ENCODE data around the gene METTL25B.

The METTL25B gene

DNA sequence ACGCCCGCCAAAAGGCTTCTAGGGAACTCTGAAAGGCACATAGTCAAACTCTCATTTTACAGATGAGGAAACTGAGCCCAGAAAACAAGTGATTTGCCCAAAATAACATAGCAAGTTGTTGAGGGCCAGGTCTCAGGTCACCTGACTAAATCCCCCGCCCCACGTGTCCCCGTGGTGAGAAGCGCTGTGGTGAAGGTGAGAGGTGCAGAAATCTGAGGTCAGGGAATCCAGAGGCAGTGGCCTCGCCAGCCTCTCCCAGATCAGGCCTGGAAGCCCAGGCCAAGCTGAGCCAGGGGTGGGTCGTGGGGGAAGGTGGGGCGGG is 18.1 kb downstream of the METTL25B start:
- Histone ChIP-seq H3K4me3 (ENCODE audit: low read length) (no peak overlapping the region), H3K27ac (ENCODE audit: low read length) (peak overlapping the region; percentile 86; the same call in 1 of the 2 replicates), H3K27me3 (ENCODE audit: low read depth, low read length) (no peaks in the 10 kb centered on the region), H3K79me2 (ENCODE audit: low read length) (peaks cover 71% of the 10 kb centered on the region), H2AFZ (ENCODE audit: low read depth, low read length) (no peak overlapping the region), H3K9me3 (ENCODE audit: insufficient read depth, low read length) (no peaks in the 10 kb centered on the region), H3K4me1 (ENCODE audit: low read length) (peaks cover 44% of the 10 kb centered on the region), H3K4me2 (ENCODE audit: low read length) (0 out of 2 replicates have a peak overlapping the region, but pooled peaks have one; percentile 97), H3K36me3 (replicated peaks; ENCODE audit: low read depth, low read length) (peaks cover 50% of the 10 kb centered on the region), H3K9ac (ENCODE audit: low read length) (no peak overlapping the region), H4K20me1 (ENCODE audit: insufficient read depth, low read length) (peaks cover 30% of the 10 kb centered on the region)
- no peak for TF ChIP-seq EZH2phosphoT487 (IDR thresholded peaks at IDR 0.05; ENCODE audit: low read depth)
- TF ChIP-seq, protein P1, sequence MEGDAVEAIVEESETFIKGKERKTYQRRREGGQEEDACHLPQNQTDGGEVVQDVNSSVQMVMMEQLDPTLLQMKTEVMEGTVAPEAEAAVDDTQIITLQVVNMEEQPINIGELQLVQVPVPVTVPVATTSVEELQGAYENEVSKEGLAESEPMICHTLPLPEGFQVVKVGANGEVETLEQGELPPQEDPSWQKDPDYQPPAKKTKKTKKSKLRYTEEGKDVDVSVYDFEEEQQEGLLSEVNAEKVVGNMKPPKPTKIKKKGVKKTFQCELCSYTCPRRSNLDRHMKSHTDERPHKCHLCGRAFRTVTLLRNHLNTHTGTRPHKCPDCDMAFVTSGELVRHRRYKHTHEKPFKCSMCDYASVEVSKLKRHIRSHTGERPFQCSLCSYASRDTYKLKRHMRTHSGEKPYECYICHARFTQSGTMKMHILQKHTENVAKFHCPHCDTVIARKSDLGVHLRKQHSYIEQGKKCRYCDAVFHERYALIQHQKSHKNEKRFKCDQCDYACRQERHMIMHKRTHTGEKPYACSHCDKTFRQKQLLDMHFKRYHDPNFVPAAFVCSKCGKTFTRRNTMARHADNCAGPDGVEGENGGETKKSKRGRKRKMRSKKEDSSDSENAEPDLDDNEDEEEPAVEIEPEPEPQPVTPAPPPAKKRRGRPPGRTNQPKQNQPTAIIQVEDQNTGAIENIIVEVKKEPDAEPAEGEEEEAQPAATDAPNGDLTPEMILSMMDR (IDR thresholded peaks at IDR 0.05; ENCODE audit: low read depth, low read length): no peak

DNA sequence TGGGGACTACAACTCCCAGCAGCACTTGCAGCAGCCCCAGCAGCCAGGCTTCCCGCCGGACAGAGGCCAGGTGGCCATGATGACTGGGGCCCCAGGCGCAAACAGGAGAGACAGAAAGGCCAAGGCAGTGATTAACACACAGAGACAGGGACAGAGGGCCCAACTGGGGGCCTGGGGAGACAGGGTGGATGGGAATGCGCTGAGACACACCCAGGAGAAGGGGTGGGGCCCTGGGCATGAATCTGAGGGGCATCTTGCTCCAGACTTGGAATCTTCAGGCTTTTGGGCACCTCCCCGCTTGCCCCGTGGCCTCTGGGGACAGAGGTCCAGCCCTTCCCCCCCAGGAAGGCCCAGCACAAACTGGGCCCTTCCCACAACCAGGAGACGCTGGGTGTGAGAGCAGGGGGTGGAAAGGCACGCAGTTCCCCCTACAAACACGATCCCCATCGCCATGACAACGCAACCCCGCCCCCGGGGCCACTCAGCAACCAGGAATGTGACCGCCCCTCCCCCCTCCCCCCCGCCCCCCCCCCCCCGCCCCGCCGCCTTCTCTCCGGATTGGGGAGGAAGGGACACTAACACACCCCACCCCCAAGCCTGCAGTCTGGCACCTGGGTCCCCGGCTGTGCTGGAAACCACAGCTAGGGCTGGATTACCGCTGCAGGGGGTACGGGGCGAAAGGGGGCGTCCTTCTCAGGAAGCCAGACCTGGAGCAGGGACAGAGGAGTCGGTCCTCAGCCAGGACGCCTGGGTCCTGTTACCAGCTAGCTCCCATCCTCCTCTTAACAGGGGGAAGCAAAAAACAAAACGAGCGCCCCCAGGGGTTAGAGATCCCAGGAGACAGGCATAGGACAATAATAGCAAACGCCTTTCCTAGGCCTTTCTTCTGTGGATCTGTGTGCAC is 18.7 kb downstream of the METTL25B start:
- H3K9ac ChIP-seq (ENCODE audit: low read length): peak overlapping the region; percentile 100
- H3K27me3 ChIP-seq (ENCODE audit: low read depth, low read length): no peaks in the 10 kb centered on the region
- peak overlapping the region; percentile 89 for H3K4me3 ChIP-seq (ENCODE audit: low read length)
- peak overlapping the region; percentile 97 for H3K4me2 ChIP-seq (ENCODE audit: low read length)
- H3K4me1 ChIP-seq (ENCODE audit: low read length): peaks cover 37% of the 10 kb centered on the region
- H3K79me2 ChIP-seq (ENCODE audit: low read length): peaks cover 76% of the 10 kb centered on the region
- H3K9me3 ChIP-seq (ENCODE audit: insufficient read depth, low read length): no peaks in the 10 kb centered on the region
- peaks cover 30% of the 10 kb centered on the region for H4K20me1 ChIP-seq (ENCODE audit: insufficient read depth, low read length)
- TF ChIP-seq, protein P1 (IDR thresholded peaks at IDR 0.05; ENCODE audit: low read depth, low read length): peak; percentile 41; the same call in 1 of the 2 replicates
- no peak for TF ChIP-seq EZH2phosphoT487 (IDR thresholded peaks at IDR 0.05; ENCODE audit: low read depth)
- H2AFZ ChIP-seq (ENCODE audit: low read depth, low read length): no peak overlapping the region
- H3K36me3 ChIP-seq (replicated peaks; ENCODE audit: low read depth, low read length): peaks cover 50% of the 10 kb centered on the region
- peak overlapping the region; percentile 86 for H3K27ac ChIP-seq (ENCODE audit: low read length)

DNA sequence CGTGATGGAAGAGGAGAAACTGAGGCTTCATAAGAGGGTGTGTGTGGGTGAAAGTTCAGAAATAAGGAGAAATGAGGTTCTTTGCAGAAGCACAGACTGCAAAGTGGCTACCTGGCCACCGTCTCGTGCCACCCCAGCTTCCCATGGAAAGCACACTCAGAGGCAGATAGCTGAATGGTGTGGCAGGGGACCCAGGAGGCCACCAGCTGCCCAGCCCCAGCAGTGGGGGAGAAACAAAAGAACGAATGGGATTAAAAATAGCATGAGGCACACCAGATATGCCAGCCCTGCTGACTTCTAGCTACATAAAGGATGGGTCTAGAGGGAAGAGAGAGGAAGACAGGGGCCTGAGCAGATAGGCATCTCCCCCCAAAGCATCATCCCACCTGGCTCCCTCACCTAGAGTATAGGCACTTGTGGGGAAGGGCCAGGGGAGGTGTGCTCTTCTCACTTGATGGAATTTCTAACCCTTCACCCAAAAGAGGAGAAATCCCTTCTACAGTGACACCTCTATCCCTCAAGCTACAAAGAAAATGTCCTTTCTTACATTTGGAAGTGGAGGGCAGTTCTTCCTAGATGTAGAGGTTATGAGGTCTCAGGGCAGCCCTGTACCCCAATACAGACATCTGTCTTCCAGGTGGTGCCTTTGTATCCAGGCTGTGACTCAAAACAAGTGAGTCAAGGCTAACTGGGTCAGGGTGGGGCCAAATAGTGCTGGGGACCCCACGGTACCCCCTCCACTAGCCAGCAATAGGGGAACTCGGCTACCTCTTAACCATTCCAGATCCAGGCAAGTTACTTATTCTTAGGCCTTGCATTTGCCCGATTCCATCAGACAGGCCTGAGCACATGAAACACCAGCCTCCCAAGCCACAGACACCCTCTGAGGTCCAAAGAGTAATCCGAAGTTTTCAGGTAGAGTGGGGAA is 19.7 kb downstream of the METTL25B start:
- Histone ChIP-seq H3K4me1 (ENCODE audit: low read length) (peaks cover 43% of the 10 kb centered on the region), H3K4me2 (ENCODE audit: low read length) (peak overlapping the region; percentile 97), H3K36me3 (replicated peaks; ENCODE audit: low read depth, low read length) (peaks cover 47% of the 10 kb centered on the region), H4K20me1 (ENCODE audit: insufficient read depth, low read length) (peaks cover 30% of the 10 kb centered on the region), H3K79me2 (ENCODE audit: low read length) (peaks cover 86% of the 10 kb centered on the region), H3K4me3 (ENCODE audit: low read length) (peak overlapping the region; percentile 89), H3K9me3 (ENCODE audit: insufficient read depth, low read length) (no peaks in the 10 kb centered on the region), H3K9ac (ENCODE audit: low read length) (peak overlapping the region; percentile 100), H3K27ac (ENCODE audit: low read length) (peak overlapping the region; percentile 86), H3K27me3 (ENCODE audit: low read depth, low read length) (no peaks in the 10 kb centered on the region), H2AFZ (ENCODE audit: low read depth, low read length) (no peak overlapping the region)
- TF ChIP-seq EZH2phosphoT487 (IDR thresholded peaks at IDR 0.05; ENCODE audit: low read depth): no peak
- TF ChIP-seq, protein P1 (IDR thresholded peaks at IDR 0.05; ENCODE audit: low read depth, low read length): no peak
